GM18870 (cell line): ENCODE results near the gene XIRP2.
A peak's percentile ranks its signal among the peaks of the same experiment; 100 is the strongest.

ENCODE experiments used
- ATAC-seq: cut with Tn5 transposase; IDR thresholded peaks from one replicate; pipeline ENCODE4 v1.9.1; 2021; ENCODE audit warnings: moderate library complexity; ENCODE audit not compliant: unreplicated experiment

The XIRP2 gene

GRCh38 chr2:167289651-167290410, 401.6 kb downstream of the XIRP2 start:
- no peak for ATAC-seq

DNA sequence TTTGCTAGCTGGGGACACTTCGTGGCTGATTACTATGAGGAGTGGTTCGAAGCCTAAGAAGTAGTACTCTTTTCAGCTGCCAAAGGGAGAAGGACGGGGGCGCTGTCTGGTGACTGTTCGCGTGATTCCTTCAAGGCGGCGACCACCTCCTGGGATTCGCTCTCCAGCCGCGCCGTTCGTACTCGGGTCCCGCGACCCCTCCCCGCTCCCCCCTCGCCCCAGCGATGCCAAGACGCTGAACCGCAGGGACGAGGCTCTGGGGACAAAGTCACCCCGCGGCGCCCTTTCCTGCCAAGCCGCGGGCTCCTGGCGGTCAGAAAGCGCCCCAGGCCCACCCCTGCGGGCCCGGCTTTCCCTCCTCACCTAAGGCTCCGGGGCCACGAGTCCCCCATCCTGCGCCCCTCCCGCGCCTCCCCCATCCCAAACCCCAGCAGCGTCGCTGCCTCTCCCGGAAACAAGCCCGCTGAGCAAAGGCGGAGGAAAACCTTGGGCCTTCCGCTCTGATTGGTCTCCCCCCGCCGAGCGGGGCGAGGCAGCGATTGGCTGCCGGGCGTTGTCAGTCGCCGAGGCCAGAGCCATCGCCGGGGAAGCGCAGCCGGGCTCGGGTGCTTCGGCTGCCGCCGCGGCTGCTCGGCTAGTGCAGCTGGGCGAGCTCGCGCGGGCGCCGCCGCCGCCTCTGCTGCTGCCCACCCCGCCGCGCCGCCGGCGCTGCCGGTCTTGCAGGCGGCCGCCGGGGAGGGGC, 404.3 kb downstream of the XIRP2 start, which contains the start of gene B3GALT1:
Gene B3GALT1, plus strand, starts transcription at position 572 of the 742 bp plus-strand sequence.
- ATAC-seq: peak; percentile 99

DNA sequence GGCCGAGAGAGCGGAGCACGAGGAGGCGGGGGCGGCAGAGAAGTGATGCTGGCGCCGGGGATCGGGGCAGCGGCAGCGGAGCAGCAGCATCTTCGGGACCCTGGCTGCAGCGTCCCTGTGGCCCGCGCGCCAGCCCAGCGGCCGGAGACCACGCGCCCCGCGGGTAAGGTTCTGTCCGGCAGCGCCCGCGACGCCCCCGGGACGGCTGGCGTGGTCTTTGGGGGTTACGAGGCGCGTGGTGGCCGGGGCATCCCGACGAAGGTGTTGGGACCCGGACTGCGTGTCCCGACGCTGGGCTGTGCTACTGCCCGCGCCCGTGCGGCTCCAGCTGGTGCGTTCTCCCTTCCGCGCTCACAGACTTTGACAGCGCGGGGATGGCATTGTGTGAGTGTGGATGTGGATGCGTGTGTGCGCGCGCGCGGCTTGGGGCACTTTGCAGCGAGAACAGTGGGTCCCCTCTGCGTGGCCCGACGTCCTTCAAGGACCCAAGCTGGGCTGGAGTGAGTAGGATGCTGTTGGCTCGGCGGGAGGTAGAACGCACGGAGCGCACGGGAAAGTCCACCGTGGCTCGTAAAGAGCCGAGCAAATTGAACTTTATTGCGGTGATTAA, 405.0 kb downstream of the XIRP2 start:
- peak; percentile 21 for ATAC-seq

DNA sequence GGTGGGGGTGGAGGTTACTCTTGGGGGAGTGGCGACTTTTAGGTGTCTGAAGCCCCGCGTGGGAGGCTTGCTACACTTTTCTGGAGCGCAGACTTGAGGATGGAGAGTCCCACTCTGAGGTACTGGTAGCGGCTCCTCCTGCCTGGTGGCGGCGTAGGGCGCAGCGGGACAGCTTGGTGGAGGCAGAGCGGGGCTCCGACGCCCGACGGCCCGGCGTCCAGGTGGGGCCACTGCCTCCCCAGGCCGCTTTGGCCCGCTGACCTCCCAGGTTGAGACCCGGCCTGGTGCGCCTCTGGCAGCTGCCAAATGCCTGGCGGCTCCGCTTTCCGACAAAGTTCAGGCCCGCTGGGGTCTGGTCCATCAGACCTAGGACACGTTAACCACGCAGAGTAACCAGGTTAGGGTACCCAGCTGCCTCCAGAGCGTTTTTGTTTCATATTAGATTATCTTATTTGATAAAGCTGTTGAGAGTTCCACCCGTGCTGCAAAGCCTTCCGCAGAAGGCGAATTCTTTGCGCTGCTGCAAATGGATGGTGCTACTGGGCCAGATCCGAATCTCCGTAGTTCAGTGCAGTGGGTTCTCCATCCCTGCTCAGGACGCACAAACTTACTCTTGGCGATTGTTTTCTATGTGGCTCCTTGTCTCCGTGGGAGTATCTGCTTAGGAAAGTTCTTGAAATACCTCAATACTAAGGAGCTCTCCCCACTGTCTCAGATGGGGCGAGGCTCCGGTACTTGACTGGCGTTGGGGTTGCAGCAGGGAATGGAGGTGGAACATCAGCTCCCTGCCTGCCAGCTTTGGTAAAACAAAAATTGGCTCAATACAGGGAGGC, 405.9 kb downstream of the XIRP2 start:
- no peak for ATAC-seq

DNA sequence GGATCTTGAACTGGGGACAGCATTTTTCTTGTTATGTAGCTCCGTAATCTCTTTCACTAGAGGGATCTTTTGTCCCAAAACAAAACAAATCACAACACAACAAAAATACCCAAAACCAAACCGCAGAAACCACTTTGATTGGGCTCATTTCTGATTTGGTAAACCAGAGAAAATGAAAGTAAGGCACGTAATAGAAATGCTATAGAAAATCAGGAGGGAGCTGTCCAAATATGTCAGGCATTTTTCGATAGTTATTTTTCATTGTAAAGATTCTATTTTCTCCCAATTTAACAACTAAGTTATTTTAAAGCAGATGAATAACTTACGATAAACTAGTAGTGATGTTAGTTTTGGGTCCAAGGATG, 406.5 kb downstream of the XIRP2 start:
- ATAC-seq: no peak

DNA sequence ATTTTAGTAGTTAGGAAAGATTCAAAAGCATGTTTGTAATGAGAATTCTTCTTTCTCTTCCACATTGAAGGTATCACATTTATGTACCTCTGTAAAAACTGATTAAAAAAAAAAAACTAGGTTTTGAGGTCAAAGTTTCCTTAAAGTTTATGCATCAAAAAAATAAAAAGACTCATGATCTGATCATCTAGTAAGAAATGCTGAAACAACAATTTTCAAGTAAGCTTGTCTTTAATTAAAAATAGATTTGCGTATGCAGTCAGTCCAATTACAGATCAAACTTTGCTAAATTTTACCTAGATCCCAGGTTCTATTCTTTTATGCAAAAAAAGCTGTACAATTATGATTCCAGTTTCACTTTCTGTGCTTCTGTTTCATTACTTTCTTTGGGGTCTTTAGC, 409.0 kb downstream of the XIRP2 start:
- no peak for ATAC-seq

- ATAC-seq: no peak
These were observed 409.7 kb downstream of the XIRP2 start for GRCh38 chr2:167298017-167298416.
